Neural crest cell (in vitro differentiated cells): ENCODE measurements around the gene ARF4. TPM values are rescaled to one million over a fixed set of nuclear protein-coding genes. Genes with fewer than 3 reads are reported as not detected.
"Not testable (repeated sequence)": the region's sequence is repeated elsewhere in the genome, so short reads cannot be mapped to it uniquely, and the experiment has no call there.

Experiments
- DNase-seq: peaks from one replicate; pipeline ENCODE4 v3.0.0; 2021; ENCODE audit warnings: low read depth, mixed read lengths, low spot score
- H3K27ac Mint-ChIP-seq: one replicate; pipeline ENCODE4 v1.8.0; 2021; ENCODE audit warnings: mild to moderate bottlenecking, mixed read lengths; ENCODE audit not compliant: unreplicated experiment
- H3K27me3 Mint-ChIP-seq: 2 replicates; pipeline ENCODE4 v1.8.0; 2021; ENCODE audit warnings: low read depth, mild to moderate bottlenecking, mixed read lengths
- H3K36me3 Mint-ChIP-seq: 2 replicates; pipeline ENCODE4 v1.8.0; 2021; ENCODE audit warnings: low read depth, mild to moderate bottlenecking, mixed read lengths
- H3K4me1 Mint-ChIP-seq: 2 replicates; pipeline ENCODE4 v1.8.0; 2021; ENCODE audit warnings: mixed read lengths
- H3K4me3 Mint-ChIP-seq: one replicate; pipeline ENCODE4 v1.8.0; 2021; ENCODE audit warnings: mild to moderate bottlenecking, mixed read lengths
- H3K9me3 Mint-ChIP-seq: 2 replicates; pipeline ENCODE4 v1.8.0; 2021; ENCODE audit warnings: mixed read lengths
- CTCF ChIP-seq: fragments of 200-600 bp; sonication (generic); conservative IDR thresholded peaks from 2 replicates; pipeline ENCODE4 v1.5.0; 2021; ENCODE audit warnings: antibody characterized with exemption, mild to moderate bottlenecking
- total RNA-seq: library from RNA; stranded (reverse); gene quantifications from 2 replicates; pipeline ENCODE4 v1.2.1, GENCODE V29; 2021

Gene ARF4
- total RNA-seq, 1 donor from 2014 or later, result 113 TPM

- no peaks in the 10 kb centered on the region for H3K4me1 Mint-ChIP-seq
- no peak for DNase-seq
- no peak overlapping the region for H3K4me3 Mint-ChIP-seq
- TF ChIP-seq CTCF, result no peak
- no peaks in the 10 kb centered on the region for H3K9me3 Mint-ChIP-seq
- no peak overlapping the region for H3K27ac Mint-ChIP-seq
- H3K27me3 Mint-ChIP-seq, result no peaks in the 10 kb centered on the region
- H3K36me3 Mint-ChIP-seq, result peaks cover 9% of the 10 kb centered on the region
Measured at GRCh38 chr3:57624801-57625200, 27.7 kb upstream of the ARF4 start.

- no peaks in the 10 kb centered on the region for H3K27me3 Mint-ChIP-seq
- DNase-seq, result no peak
- peaks cover 5% of the 10 kb centered on the region for H3K36me3 Mint-ChIP-seq
- H3K4me1 Mint-ChIP-seq, result no peaks in the 10 kb centered on the region
- H3K4me3 Mint-ChIP-seq, result no peak overlapping the region
- H3K27ac Mint-ChIP-seq, result no peak overlapping the region
- H3K9me3 Mint-ChIP-seq, result no peaks in the 10 kb centered on the region
- TF ChIP-seq CTCF, result no peak
Measured at GRCh38 chr3:57622362-57622761, 25.2 kb upstream of the ARF4 start.

GRCh38 chr3:57617739-57618138, 20.6 kb upstream of the ARF4 start:
- TF ChIP-seq CTCF, result no peak
- no peaks in the 10 kb centered on the region for H3K27me3 Mint-ChIP-seq
- H3K36me3 Mint-ChIP-seq, result peaks cover 6% of the 10 kb centered on the region
- H3K9me3 Mint-ChIP-seq, result no peaks in the 10 kb centered on the region
- no peaks in the 10 kb centered on the region for H3K4me1 Mint-ChIP-seq
- no peak overlapping the region for H3K4me3 Mint-ChIP-seq
- H3K27ac Mint-ChIP-seq, result no peak overlapping the region
- DNase-seq, result no peak

- Mint-ChIP-seq H3K27me3 (no peaks in the 10 kb centered on the region), H3K4me1 (no peaks in the 10 kb centered on the region), H3K4me3 (no peak overlapping the region), H3K27ac (no peak overlapping the region), H3K9me3 (peaks cover 3% of the 10 kb centered on the region), H3K36me3 (peaks cover 11% of the 10 kb centered on the region)
- no peak for DNase-seq
- no peak for TF ChIP-seq CTCF
Measured at GRCh38 chr3:57616233-57616632, 19.1 kb upstream of the ARF4 start.

- H3K9me3 Mint-ChIP-seq, result peaks cover 11% of the 10 kb centered on the region
- not testable (repeated sequence) for H3K27ac Mint-ChIP-seq, DNase-seq, H3K4me3 Mint-ChIP-seq, H3K27me3 Mint-ChIP-seq, H3K4me1 Mint-ChIP-seq
- peaks cover 34% of the 10 kb centered on the region for H3K36me3 Mint-ChIP-seq
Measured at GRCh38 chr3:57611870-57612269, 14.7 kb upstream of the ARF4 start.

GRCh38 chr3:57605683-57606082, 8.5 kb upstream of the ARF4 start:
- peaks cover 41% of the 10 kb centered on the region for H3K36me3 Mint-ChIP-seq
- H3K27me3 Mint-ChIP-seq, result no peaks in the 10 kb centered on the region
- H3K27ac Mint-ChIP-seq, result no peak overlapping the region
- no peak overlapping the region for H3K4me3 Mint-ChIP-seq
- no peak for TF ChIP-seq CTCF
- no peak for DNase-seq
- peaks cover 14% of the 10 kb centered on the region for H3K9me3 Mint-ChIP-seq
- no peaks in the 10 kb centered on the region for H3K4me1 Mint-ChIP-seq
